Middle frontal gyrus (tissue), 1 donor: ENCODE data around the gene SEMA4C.

Experiments
- DNase-seq: peaks from one replicate; pipeline ENCODE4 v3.0.0-alpha.2; 2015; ENCODE audit warnings: low spot score; ENCODE audit errors: extremely low spot score

SEMA4C gene

DNA sequence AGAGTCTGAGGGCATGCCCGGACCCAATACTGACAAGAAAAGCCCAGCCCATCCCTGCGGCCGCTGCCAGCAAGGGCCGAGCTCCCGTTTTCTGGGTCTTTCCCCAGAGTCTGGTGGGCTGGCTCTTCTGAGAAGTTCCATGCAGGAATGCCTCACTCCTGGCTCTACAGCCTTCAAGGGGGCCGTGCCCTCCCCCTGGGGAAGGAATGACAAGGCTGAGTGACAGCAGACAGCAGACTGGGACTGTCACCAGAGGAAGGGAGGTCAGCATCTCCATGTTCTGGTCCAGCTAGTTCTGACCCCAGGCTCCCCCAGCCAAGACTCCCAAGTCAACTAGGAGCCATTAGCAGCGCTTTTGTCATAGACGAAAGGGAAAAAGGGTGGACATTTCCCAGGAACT lies 13.0 kb upstream of the SEMA4C start:
- no peak for DNase-seq

DNA sequence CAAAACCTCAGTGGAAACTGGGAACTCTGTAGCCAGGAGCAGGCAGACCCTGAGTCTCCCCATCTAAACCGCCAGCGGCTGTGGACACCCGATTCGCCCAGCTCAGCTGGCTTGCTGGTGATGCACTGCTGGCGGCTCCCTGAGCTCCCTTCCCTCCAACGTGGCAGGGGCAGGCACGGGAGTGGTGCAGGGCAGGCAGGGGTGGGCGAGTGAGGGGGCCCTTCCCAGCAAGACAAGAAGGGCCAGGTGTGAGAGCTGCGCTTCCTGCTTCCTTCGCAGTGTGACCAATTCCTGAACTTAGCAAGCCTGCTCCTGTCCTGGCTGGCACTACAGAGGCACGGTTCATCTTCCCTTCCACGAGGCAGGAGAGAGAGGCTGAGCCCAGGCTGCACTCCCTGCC lies 12.3 kb upstream of the SEMA4C start:
- DNase-seq, result no peak

DNA sequence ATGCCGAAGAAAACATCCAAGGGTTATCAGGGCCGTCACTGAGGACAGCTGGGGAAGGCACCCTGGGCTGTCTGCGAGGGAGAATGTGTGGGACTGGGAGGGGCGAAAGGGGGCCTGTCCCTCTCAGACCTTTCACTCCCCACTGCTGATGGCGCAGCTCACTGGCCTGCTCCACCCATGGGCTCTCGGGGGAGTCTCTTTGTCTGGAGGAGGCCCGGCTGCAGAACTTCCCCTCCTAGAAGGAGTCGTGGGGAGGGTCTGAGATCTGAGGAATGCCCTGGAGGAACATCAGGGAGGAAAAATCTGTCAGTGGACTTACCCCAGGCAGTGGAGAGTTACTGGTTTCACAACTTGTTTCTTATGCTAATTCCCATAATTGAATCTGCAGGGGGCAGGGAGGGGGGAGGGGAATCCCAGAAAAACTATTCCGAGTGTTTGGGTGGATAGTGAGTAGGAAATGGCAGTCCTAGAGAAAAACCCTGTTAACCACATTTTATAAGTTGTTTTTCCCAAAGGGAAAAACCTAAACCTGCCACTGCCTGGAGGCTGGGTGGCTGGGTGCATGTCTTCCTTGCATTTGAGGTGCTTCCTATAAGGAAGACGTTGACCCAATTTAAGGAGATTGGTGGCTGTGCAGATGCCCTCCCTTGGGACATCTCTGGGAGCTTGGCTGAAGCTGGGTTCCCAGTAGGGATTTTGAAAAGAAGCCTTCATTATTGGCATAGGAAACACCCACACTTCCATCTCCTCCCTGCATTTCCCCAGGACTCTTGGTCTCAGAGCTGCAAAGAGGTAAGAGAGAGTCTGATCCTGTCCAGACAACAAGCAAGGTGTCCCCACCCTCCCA lies 11.7 kb upstream of the SEMA4C start:
- no peak for DNase-seq

DNA sequence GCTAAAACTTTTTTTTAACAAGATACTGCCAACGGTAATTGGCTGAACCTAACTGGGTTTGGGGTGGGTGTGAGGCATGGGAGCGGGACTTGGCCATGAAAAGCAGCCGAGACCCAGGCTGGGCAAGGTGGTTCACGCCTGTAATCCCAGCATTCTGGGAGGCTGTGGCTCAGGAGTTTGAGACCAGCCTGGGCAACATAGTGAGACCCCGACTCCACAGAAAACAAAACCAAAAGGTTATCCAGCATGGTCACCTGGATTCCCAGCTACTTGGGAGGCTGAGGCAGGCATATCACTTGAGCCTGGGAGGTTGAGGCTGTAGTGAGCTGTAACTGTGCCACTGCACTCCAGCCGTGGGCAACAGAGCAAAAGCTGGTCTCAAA lies 11.0 kb upstream of the SEMA4C start:
- no peak for DNase-seq

DNA sequence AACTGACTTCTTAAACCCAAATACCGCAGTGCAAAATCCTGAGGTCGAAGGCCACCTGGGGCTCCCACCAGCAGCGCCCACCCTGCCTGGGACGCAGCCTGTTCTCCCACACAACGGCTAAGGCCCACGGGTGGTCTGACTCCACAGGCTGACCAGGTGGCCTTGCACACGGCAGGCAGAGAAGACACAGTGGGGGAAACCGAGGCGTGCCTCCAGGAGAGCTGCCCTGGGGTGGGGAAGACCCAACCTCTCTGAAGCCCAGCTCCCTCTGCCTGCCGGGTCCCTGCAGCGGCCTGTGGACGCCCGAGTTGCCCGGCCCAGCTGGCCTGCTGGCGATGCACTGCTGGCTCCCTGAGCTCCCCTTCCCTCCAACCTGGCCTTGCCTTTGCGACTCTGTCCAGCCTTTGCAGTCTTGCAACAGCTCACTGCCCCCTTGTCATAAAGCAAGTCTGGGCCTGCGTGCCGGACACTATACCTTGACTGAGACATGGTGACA lies 9.7 kb upstream of the SEMA4C start:
- no peak for DNase-seq

DNA sequence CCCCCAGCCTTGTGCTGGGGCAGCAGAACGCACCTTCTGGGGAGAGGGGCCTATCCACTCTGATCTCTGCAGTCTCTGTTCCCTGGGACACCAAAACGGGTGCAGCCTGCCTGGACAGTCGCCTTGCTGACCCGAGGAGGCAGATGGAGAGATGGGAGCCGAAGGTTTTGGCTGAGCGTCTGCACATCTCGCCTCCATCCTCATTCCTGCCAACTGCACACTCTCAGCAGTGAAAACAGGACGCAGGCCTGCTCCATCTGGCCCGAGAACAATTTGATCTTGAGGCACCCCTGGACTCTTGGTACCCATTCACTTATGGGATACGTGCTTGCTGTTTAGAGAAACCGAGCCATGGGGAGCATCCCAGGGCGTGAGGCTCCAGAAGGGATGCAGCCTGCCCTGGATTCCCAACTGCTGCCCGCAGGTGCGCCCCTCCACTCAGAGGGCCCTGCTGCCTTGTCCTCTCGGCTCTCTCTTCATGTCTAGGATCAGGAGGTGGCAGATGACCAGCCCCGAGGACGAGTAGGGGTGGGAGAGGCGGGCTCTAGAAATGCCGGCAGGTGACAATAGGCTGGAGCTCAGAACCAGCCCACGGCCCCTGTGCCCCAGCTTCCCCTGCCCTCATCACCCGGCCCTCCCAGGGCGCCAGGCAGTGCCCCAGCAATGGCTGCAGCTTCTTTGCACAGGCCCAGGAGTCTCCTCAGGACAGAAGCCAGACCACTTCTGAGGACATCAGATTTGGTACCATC lies 9.1 kb upstream of the SEMA4C start:
- no peak for DNase-seq

DNA sequence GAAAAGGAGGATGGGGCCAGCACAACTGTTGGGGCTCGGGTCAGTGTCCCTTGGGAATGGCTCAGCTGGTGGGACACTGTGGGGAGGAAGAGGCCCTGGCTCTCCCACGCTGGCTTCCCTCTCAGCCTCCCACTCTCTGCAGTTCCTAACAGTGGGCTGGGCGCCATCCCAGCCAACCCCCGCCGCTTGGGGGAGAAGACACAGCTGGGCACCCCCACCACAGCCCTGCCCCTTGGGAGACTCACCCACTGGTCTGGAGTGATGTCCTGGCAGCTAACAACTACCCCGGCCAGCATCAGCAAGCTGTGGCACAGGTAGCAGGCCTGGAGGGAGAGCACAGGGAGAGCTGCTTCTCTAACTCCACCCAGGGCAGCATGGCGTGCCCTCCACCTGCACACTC lies 8.3 kb upstream of the SEMA4C start:
- DNase-seq, result no peak

DNA sequence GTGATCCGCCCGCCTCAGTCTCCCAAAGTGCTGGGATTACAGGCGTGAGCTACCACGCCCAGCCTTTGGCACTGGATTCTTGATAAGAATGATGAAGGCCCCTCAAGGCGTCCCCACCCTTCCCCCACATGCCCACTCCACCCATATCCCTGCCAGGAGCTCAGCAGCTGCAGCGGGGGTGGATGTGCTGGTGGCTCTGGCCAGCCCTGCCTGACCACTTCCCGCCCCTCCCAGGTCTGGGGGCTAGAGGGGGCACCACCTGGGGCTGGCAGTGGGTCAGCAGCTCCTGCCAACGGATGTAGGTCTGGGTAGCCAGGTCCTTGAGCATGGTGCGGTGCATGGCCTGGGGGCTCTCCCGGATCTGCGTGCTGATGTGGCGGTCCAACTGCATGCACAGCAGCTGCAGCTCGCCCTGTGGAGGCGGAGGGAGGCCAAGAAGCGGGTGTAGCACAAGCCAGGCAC lies 7.8 kb upstream of the SEMA4C start:
- DNase-seq, result no peak

DNA sequence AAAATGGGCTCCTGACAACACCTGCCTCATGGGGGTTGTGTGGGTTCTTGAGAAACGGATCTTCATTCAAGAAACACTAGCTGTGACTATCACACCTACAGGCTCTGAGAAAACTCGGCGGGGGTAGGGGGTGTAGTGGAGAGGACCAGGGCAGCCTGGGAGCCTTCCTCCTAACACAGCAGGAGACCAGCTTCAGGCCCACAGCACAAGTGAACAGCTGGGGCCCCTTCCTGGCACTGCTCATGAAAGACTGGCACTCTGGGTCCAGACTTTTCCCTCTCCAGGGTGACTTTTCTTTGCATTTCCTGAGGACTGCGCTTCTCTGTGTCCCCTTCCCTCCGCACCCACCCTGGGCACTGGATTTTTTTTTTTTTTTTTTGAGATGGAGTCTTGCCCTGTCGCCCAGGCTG lies 7.2 kb upstream of the SEMA4C start:
- no peak for DNase-seq

DNA sequence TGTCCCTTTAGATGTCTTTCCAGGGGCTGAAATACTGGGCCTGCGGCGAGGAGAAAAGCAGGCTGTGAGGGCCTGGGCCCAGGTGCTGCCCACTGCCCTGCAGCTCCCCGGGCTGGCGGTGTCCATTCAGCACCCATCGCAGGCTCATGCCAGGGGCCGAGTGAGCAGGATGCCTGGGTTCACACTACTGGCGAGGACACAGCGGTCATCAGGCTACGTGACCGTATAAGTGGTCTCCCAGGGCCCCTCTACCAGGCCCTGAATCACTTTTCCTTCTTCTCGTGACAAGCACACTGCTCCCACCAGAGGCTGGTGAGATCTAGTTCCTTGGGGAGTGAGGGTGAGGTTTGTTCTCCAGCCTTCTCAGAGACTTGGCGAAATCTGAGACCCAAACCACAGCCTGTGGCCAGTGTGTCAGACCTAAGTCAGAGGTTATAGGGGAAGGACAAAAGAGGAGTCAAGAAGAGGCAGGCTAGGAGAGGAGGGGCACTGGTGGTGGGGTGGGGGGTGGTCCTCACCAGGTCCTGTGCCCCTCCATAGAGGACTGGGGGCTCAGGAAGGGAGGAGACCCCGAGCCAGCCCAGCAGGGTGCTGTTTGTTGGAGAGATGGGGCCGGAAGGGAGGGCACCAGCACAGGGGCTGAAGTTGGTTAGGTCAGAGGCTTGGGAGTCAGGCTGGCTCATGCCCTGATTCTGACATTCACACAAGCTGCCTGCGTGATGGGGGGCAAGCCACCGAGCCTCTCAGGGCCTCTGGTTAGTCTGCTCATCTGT lies 6.6 kb upstream of the SEMA4C start:
- DNase-seq, result no peak

DNA sequence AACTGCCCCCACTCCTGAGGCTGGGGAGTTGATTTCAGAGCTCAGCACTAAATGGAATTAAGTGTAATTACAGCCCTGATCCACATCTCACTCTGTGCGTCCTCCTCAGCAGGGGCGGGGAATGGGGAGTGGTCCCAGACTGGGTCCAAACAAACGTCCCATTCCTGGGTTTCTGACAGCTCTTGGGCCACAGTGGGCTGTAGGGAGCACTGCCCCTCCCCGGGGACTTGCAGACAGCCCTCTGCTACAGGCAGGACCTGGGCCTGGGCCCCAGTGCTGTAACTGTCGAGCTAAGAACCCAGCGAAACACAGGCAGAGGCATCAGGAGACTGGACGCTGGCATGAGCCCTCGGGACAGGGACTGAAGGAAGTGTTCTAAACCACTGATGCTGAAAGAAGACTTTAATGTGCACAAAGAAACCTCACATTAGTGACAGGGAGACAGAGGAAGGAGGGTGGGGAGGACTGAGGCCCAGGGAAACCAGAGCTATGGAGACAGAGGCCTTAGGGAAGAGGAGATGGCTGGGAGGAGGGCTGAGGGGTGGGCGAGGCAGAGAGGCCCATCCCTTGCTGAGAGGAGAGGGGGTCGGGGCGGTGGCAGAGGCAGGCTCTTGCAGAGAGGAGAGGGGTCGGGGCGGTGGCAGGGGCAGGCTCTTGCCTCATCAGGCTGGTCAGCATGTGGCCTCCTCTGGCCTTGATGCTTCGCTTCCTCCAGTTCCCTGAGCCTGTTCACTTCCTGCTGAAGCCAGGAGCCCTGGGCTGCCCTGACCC lies 5.8 kb upstream of the SEMA4C start:
- no peak for DNase-seq

DNA sequence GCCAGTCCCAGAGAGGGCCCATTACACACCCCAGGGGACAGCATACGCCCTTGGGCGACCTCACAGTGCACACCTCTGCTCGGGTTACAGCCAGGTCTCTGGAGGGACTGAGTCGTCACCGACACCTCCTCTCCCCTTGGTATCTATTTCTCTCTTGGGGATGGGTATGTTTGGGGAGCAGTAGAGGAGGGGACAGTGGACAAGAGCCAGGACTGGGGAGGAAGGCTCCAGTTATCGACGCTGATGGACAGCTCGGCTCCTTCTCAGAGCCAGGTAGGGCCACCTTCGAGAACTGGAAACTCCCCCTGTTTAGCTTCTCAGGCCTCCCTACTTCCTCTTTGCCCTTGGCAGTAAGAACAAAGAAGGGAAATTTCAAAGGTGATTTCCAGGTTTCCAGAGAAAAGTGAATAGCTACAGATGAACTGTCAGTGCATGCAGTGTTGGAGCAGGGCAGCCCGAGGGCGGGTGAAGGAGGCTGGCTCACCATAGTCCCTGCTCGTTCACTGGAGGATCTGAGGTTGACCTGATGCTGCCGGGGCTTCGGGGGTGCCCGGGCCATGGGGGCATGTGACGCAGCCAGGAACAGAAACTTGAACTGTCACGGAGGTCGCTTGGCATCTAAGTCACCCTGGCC lies 4.4 kb upstream of the SEMA4C start:
- no peak for DNase-seq

DNA sequence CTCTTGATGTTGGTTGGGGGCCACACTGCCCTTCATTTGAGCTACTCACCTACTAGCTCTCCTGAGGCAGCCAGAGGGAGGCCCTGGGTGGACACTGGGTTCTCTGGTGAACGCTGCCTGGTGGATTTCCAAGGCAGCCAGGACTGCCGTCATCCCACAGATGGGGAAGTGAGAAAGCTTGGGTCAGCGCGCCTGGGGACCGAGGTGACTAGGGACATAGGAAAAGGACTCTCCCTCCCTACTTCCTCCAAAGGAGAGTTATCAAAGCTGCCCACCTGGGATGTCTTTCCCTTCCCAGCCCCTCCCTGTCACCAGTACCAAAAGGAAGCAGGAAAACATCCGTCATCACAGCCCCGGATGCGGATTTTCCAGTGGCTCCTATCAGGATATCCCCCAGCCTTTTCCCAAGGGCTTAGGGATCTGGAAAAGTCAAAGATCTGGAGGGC lies 3.8 kb upstream of the SEMA4C start:
- no peak for DNase-seq

DNA sequence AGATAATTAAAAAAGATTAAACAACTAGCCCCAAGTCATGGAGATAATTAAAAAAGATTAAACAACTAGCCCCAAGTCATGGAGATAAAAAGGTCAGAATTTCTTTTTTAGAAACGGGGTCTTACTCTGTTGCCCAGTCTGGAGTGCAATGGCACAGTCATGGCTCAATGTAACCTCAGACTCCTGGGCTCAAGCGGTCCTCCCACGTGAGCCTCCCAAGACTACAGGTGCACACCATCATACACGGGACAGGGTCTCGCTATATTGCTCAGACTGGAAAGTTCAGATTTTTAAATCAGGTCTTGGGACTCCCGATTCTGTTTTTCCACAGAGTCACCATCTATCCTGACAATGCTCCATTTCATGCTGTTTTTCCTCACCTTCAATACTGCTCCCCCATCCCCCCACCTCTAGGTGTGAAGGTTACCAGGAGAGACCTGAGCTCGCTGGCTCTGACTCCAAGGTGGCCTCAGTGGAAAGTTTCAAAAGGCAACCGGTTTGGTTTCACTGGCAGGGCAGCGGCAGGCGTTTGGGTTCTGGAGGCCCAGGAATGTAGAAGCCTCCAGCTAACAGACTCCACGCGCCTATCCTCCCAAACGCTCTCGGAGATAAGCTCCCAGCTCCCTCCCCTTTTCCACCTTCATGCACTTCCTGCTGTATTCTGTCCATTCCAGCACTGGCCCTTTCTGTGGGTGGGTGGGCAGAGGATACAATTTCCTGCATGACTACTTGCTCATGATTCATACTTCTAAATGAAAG lies 2.9 kb upstream of the SEMA4C start:
- no peak for DNase-seq

DNA sequence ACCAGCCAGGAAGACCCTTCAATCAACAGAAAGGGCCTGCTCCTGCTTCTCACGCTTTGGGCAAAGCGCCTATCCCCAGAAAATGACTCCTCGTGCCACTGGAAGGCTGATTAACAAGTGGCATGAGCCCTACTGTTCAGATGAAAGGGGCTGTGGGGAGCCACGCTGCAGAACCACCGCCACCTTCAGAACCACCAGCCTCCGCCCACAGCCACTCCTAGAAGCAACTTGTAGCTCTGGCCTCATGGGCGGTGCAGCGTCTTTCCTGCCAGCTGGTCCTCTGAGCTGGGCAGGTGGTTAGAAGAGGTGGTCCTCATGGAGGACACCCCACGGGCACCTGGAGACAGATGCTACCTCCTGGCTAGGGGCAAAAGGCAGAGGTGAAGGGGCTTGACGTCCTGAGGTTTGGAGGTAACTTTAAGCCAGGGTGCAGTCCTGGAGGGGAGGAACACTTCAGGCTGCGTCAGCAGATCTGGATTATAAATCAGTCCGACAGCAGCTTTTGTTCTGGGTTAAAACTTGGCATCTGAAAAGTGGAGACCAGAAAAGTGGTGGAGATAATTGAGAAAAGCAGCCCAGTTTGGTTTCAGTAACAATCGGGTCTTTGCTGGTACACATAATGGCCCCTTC lies 861 bp upstream of the SEMA4C start:
- DNase-seq, result no peak

DNA sequence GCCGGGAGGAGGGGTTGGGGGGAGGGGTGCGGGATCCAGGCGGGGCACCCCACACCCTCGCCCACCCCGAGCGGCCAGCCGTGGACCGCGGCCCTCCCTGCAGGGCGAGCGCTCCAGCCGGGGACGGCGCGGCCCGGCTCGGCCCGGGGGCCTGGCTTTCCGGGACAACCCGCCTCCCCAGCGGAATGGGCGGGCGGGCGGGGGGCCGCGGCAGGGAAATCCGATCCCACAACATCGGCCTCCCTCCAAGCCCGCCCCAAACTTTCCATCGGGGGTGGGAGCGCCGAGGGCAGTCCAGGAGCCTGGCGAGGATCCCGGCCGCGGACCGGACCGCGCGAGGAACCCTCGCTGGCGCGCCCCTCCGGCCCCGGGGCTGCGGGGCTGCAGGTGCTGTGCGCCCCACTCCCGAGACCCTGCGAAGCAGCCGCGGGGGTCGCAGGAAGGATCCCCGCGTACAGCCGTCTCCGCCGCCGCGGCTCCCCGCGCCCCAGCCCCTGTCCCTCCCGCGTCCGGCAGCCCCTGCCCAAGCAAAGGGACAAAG lies 529 bp downstream of the SEMA4C start:
- no peak for DNase-seq

DNA sequence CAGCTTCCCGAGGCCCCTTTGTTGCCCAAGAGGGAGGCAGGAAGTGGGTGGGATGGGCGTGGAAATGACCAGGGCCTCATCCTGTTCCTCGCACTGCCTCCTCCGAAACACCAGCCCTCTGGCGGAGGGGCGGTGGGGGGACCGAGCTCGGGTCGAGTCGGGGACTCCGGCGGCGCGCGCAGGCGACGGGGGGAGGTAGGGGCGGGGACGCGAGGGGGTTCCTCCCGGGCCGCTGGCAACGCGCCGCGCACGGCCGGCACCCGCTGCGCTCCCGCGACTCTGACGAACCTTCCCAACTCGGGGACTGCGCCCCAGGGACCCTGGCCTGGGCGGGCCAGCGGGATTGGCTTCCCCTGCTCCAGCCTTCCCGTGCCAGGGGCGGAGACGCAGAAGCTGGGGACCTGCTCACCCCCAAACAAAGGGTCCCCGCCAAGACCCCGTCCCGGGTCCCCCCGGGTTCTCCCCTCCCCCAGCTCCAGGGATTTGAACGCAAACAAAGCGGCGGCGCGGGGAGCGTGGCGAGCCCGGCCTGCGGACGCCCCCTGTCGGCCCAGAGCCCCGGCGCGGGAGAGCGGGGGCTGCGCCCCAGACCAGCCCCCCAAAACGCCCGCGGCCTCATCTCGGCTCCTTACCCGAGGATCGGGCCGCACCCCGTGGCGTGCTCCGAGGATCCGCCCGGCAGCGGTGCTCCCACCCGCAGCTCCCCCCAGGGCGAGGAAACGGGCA lies 1.2 kb downstream of the SEMA4C start:
- no peak for DNase-seq
